Measurements from ENCODE around the gene GNAQ.

The GNAQ gene

DNA sequence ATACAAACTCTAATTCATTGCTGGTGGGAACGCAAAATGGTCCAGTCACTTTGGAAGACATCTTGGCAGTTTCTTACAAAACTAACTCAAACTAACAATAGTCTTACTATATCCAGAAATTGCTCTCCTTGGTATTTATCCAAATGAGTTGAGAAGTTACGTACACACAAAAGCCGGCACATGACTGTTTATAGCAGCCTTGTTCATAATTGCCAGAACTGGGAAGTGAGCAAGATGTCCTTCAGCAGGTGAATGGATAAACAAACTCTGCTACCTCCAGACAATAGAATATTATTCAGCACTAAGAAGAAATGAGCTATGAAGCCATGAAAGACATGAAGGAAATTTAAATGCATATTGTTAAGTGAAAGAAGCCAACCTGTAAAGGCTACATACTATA is 17.9 kb upstream of the GNAQ start:
- TF ChIP-seq, protein P1, sequence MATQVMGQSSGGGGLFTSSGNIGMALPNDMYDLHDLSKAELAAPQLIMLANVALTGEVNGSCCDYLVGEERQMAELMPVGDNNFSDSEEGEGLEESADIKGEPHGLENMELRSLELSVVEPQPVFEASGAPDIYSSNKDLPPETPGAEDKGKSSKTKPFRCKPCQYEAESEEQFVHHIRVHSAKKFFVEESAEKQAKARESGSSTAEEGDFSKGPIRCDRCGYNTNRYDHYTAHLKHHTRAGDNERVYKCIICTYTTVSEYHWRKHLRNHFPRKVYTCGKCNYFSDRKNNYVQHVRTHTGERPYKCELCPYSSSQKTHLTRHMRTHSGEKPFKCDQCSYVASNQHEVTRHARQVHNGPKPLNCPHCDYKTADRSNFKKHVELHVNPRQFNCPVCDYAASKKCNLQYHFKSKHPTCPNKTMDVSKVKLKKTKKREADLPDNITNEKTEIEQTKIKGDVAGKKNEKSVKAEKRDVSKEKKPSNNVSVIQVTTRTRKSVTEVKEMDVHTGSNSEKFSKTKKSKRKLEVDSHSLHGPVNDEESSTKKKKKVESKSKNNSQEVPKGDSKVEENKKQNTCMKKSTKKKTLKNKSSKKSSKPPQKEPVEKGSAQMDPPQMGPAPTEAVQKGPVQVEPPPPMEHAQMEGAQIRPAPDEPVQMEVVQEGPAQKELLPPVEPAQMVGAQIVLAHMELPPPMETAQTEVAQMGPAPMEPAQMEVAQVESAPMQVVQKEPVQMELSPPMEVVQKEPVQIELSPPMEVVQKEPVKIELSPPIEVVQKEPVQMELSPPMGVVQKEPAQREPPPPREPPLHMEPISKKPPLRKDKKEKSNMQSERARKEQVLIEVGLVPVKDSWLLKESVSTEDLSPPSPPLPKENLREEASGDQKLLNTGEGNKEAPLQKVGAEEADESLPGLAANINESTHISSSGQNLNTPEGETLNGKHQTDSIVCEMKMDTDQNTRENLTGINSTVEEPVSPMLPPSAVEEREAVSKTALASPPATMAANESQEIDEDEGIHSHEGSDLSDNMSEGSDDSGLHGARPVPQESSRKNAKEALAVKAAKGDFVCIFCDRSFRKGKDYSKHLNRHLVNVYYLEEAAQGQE (IDR thresholded peaks at IDR 0.05; ENCODE audit: insufficient read depth in 1 of 2, low read depth in 2 of 2, low read length in 2 of 2), result no peak
- TF ChIP-seq POLR2AphosphoS5 (IDR thresholded peaks at IDR 0.05; ENCODE audit: low read depth, low read length), result no peak
- TF ChIP-seq TAF1 (IDR thresholded peaks at IDR 0.05; ENCODE audit: borderline replicate concordance, insufficient read depth, low read length), result no peak

- TF ChIP-seq FOXP2 (optimal IDR thresholded peaks at IDR 0.05; ENCODE audit: borderline replicate concordance, extremely low read depth, extremely low read length, insufficient read depth) (no peak), TAF1 (IDR thresholded peaks at IDR 0.05; ENCODE audit: borderline replicate concordance, insufficient read depth, low read length) (no peak), SIN3A (IDR thresholded peaks at IDR 0.05; ENCODE audit: borderline replicate concordance, insufficient read depth, low read length) (no peak), POLR2AphosphoS5 (IDR thresholded peaks at IDR 0.05; ENCODE audit: low read depth, low read length) (no peak)
- TF ChIP-seq, protein P1 (IDR thresholded peaks at IDR 0.05; ENCODE audit: insufficient read depth in 1 of 2, low read depth in 2 of 2, low read length in 2 of 2), result no peak
Measured at GRCh38 chr9:78047106-78047505, 15.5 kb upstream of the GNAQ start.

DNA sequence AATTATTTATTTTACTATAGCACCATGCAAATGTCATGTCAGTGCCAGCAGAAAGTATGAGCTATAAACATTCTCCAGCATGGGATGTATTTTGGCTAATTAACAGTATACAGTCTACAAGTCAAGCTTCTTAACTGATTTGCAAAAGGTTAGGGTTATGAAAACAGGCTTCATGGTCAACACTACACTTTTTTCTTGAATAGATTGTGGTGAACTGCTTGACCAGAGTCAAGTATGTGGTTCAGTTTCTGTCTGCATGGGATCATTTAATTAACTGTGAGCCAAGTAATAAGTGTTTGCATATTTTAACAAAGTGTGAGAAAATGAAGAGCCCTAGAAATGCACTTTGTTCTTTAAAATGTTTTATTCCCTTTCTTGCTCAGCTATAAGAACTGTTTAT is 14.5 kb upstream of the GNAQ start:
- TF ChIP-seq TAF1 (IDR thresholded peaks at IDR 0.05; ENCODE audit: borderline replicate concordance, insufficient read depth, low read length) (no peak), FOXP2 (optimal IDR thresholded peaks at IDR 0.05; ENCODE audit: borderline replicate concordance, extremely low read depth, extremely low read length, insufficient read depth) (no peak), SIN3A (IDR thresholded peaks at IDR 0.05; ENCODE audit: borderline replicate concordance, insufficient read depth, low read length) (no peak), POLR2AphosphoS5 (IDR thresholded peaks at IDR 0.05; ENCODE audit: low read depth, low read length) (no peak)
- TF ChIP-seq, protein P1 (IDR thresholded peaks at IDR 0.05; ENCODE audit: insufficient read depth in 1 of 2, low read depth in 2 of 2, low read length in 2 of 2), result no peak

- no peak for TF ChIP-seq TAF1 (IDR thresholded peaks at IDR 0.05; ENCODE audit: borderline replicate concordance, insufficient read depth, low read length)
- TF ChIP-seq POLR2AphosphoS5 (IDR thresholded peaks at IDR 0.05; ENCODE audit: low read depth, low read length), result no peak
- TF ChIP-seq, protein P1 (IDR thresholded peaks at IDR 0.05; ENCODE audit: insufficient read depth in 1 of 2, low read depth in 2 of 2, low read length in 2 of 2), result no peak
Measured at GRCh38 chr9:78044886-78045285, 13.3 kb upstream of the GNAQ start.

DNA sequence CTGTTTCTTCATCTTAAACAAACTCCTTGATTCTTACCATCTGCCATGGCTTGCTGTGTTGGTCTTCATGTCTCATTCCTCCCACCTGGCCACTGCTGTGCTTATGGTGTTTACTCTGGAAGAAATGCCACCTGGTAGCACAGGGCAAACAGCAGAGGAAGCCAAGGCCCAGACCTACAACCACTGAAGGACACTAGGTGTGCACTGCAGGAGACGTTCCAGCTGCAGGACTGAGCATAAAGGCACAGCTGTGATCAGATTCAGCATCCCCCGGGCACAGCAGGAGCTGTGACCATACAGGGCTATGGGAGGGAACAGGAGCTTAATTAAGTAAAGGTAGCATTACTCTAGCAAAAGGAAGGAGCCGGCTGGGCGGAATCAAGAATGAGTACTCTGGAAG is 12.6 kb upstream of the GNAQ start:
- no peak for TF ChIP-seq SIN3A (IDR thresholded peaks at IDR 0.05; ENCODE audit: borderline replicate concordance, insufficient read depth, low read length)
- TF ChIP-seq TAF1 (IDR thresholded peaks at IDR 0.05; ENCODE audit: borderline replicate concordance, insufficient read depth, low read length), result no peak
- TF ChIP-seq, protein P1 (IDR thresholded peaks at IDR 0.05; ENCODE audit: insufficient read depth in 1 of 2, low read depth in 2 of 2, low read length in 2 of 2), result no peak
- no peak for TF ChIP-seq POLR2AphosphoS5 (IDR thresholded peaks at IDR 0.05; ENCODE audit: low read depth, low read length)
- TF ChIP-seq FOXP2 (optimal IDR thresholded peaks at IDR 0.05; ENCODE audit: borderline replicate concordance, extremely low read depth, extremely low read length, insufficient read depth), result no peak

Measured in PFSK-1 (cell line).